H1 (cell line): ENCODE measurements around the gene LIPC. TPM values are rescaled to one million over a fixed set of nuclear protein-coding genes. Genes with fewer than 3 reads are reported as not detected.
A peak's percentile ranks its signal among the peaks of the same experiment; 100 is the strongest.

Experiments used
- CTCF ChIA-PET: fragments of 300-600 bp; sonication (Branson Sonifier 250); formaldehyde crosslinking; loops from one replicate; lab custom pipeline; 2021; ENCODE audit not compliant: partially characterized antibody; lab: Charles Lee
- POLR2A ChIA-PET: fragments of 300-600 bp; sonication (Branson Sonifier 250); formaldehyde crosslinking; loops from one replicate; lab custom pipeline; 2021; ENCODE audit warnings: inconsistent platforms; ENCODE audit not compliant: partially characterized antibody; lab: Charles Lee
- DNase-seq, 2 experiments: peaks; one replicate each; pipeline versions ENCODE4 v3.0.0 to v3.0.0-alpha.2; 2010 to 2022; ENCODE audit warnings: low spot score in 2 of 2, low read depth in 1 of 2, mixed read lengths in 1 of 2
- FAIRE-seq: peaks from 2 replicates; lab custom pipeline; 2011; peaks lifted over from hg19 to GRCh38; lab: Jason Lieb, UNC
- H2AFZ ChIP-seq: 2 replicates; pipeline ENCODE4 v1.8.1; 2012; ENCODE audit warnings: low read length, inconsistent platforms
- H2AK5ac ChIP-seq: 2 replicates; pipeline ENCODE4 v1.6.1; 2013; ENCODE audit warnings: low read depth, low read length
- H2BK120ac ChIP-seq: replicated peaks from 2 replicates; pipeline ENCODE3; 2013; ENCODE audit warnings: low read depth, low read length, inconsistent platforms
- H2BK12ac ChIP-seq: 2 replicates; pipeline ENCODE4 v1.6.1; 2013; ENCODE audit warnings: low read depth, low read length
- H2BK15ac ChIP-seq: 2 replicates; pipeline ENCODE4 v1.6.1; 2013; ENCODE audit warnings: low read length
- H2BK20ac ChIP-seq: 2 replicates; pipeline ENCODE4 v1.6.1; 2013; ENCODE audit warnings: low read length
- H2BK5ac ChIP-seq: 2 replicates; pipeline ENCODE4 v1.6.1; 2013; ENCODE audit warnings: low read depth, low read length
- H3K14ac ChIP-seq: 2 replicates; pipeline ENCODE4 v1.6.1; 2013; ENCODE audit warnings: inconsistent platforms; ENCODE audit not compliant: insufficient read length
- H3K18ac ChIP-seq: 2 replicates; pipeline ENCODE4 v1.6.1; 2013; ENCODE audit warnings: low read length; ENCODE audit errors: extremely low read depth
- H3K23ac ChIP-seq: 2 replicates; pipeline ENCODE4 v1.6.1; 2013; ENCODE audit warnings: inconsistent platforms; ENCODE audit not compliant: insufficient read length
- H3K23me2 ChIP-seq: 2 replicates; pipeline ENCODE4 v1.6.1; 2013; ENCODE audit warnings: low read depth, low read length
- H3K27ac ChIP-seq: 2 replicates; pipeline ENCODE4 v1.6.1; 2011; ENCODE audit warnings: low read depth, low read length, inconsistent platforms
- H3K27me3 ChIP-seq, 4 experiments: replicated peaks in 1 of 4; 1 replicate in 1 of 4; 2 replicates in 3 of 4; pipeline versions ENCODE4 v1.6.1 to v1.8.1; 2011 to 2013; ENCODE audit warnings: low read length in 3 of 4, mild to moderate bottlenecking in 3 of 4, inconsistent platforms in 2 of 4, mixed read lengths in 2 of 4, moderate library complexity in 1 of 4; ENCODE audit not compliant: control insufficient read depth in 3 of 4, insufficient read depth in 3 of 4; ENCODE audit errors: extremely low read depth in 1 of 4
- H3K36me3 ChIP-seq, 4 experiments: 2 replicates each; pipeline versions ENCODE4 v1.6.1 to v1.8.1; 2011 to 2013; ENCODE audit warnings: mild to moderate bottlenecking in 4 of 4, low read length in 3 of 4, moderate library complexity in 2 of 4, control low read depth in 1 of 4, inconsistent platforms in 1 of 4; ENCODE audit not compliant: insufficient read depth in 4 of 4, control insufficient read depth in 2 of 4
- H3K4ac ChIP-seq: replicated peaks from 2 replicates; pipeline ENCODE3; 2013; ENCODE audit warnings: low read length, low read depth, mixed read lengths, inconsistent platforms; ENCODE audit not compliant: insufficient read length
- H3K4me1 ChIP-seq, 4 experiments: replicated peaks in 1 of 4; 1 replicate in 1 of 4; 2 replicates in 3 of 4; pipeline versions ENCODE4 v1.6.1 to v1.8.1; 2011 to 2013; ENCODE audit warnings: low read length in 3 of 4, inconsistent platforms in 2 of 4, mixed read lengths in 1 of 4; ENCODE audit not compliant: insufficient read depth in 4 of 4, control insufficient read depth in 3 of 4
- H3K4me2 ChIP-seq, 2 experiments: 2 replicates each; pipeline versions ENCODE4 v1.6.1 to v1.8.1; 2011 to 2013; ENCODE audit warnings: low read depth in 2 of 2, low read length in 2 of 2, control low read depth in 1 of 2, inconsistent platforms in 1 of 2, mild to moderate bottlenecking in 1 of 2; ENCODE audit not compliant: insufficient read depth in 1 of 2
- H3K4me3 ChIP-seq, 4 experiments: fragments of 200-600, 300-600 bp in 1 of 4; sonication (generic), shearing (Covaris generic), sonication (Bioruptor Twin) in 1 of 4; 2 replicates each; pipeline versions ENCODE4 v1.5.1 to v1.8.1; 2011 to 2016; ENCODE audit warnings: low read length in 4 of 4, low read depth in 3 of 4, control low read depth in 2 of 4, inconsistent platforms in 2 of 4, mild to moderate bottlenecking in 2 of 4, mixed read lengths in 1 of 4, moderate library complexity in 1 of 4; ENCODE audit not compliant: insufficient read depth in 2 of 4; ENCODE audit errors: extremely low read depth in 1 of 4
- H3K56ac ChIP-seq: replicated peaks from 2 replicates; pipeline ENCODE3; 2013; ENCODE audit warnings: low read depth, mild to moderate bottlenecking, mixed read lengths, low read length, inconsistent platforms; ENCODE audit not compliant: insufficient read length
- H3K79me1 ChIP-seq: 2 replicates; pipeline ENCODE4 v1.6.1; 2013; ENCODE audit warnings: low read depth, low read length, control low read depth
- H3K79me2 ChIP-seq, 2 experiments: 2 replicates each; pipeline versions ENCODE4 v1.6.1 to v1.8.1; 2012 to 2013; ENCODE audit warnings: low read length in 2 of 2, mild to moderate bottlenecking in 2 of 2, inconsistent platforms in 1 of 2; ENCODE audit not compliant: insufficient read depth in 2 of 2, control insufficient read depth in 1 of 2
- H3K9ac ChIP-seq, 4 experiments: replicated peaks in 1 of 4; 1 replicate in 1 of 4; 2 replicates in 3 of 4; pipeline versions ENCODE4 v1.6.1 to v1.8.1; 2011 to 2013; ENCODE audit warnings: low read depth in 3 of 4, low read length in 3 of 4, control low read depth in 2 of 4, mild to moderate bottlenecking in 2 of 4, moderate library complexity in 2 of 4, inconsistent platforms in 1 of 4; ENCODE audit errors: extremely low read depth in 1 of 4
- H3K9me3 ChIP-seq, 2 experiments: 2 replicates each; pipeline versions ENCODE4 v1.6.1 to v1.8.1; 2012 to 2013; ENCODE audit warnings: mild to moderate bottlenecking in 2 of 2, moderate library complexity in 2 of 2, control low read depth in 1 of 2, inconsistent platforms in 1 of 2, low read depth in 1 of 2, low read length in 1 of 2, mixed read lengths in 1 of 2; ENCODE audit not compliant: insufficient read depth in 2 of 2
- H4K20me1 ChIP-seq, 2 experiments: replicated peaks in 1 of 2; 2 replicates each; pipeline versions ENCODE3 to v1.8.1; 2011 to 2013; ENCODE audit warnings: inconsistent platforms in 2 of 2, low read length in 2 of 2, mild to moderate bottlenecking in 1 of 2; ENCODE audit not compliant: insufficient read depth in 2 of 2, control insufficient read depth in 1 of 2
- H4K5ac ChIP-seq: 2 replicates; pipeline ENCODE4 v1.6.1; 2013; ENCODE audit warnings: low read length, low read depth, mixed read lengths, inconsistent platforms; ENCODE audit not compliant: insufficient read length
- H4K8ac ChIP-seq: 2 replicates; pipeline ENCODE4 v1.8.0; 2013; ENCODE audit warnings: mild to moderate bottlenecking, moderate library complexity, low read length, inconsistent platforms; ENCODE audit not compliant: insufficient read depth; ENCODE audit errors: extremely low read depth
- H4K91ac ChIP-seq: replicated peaks from 2 replicates; pipeline ENCODE3; 2013; ENCODE audit warnings: low read length, mixed read lengths, inconsistent platforms; ENCODE audit not compliant: insufficient read length
- EP300 ChIP-seq, 2 experiments: IDR thresholded peaks; 1 replicate in 1 of 2; 2 replicates in 1 of 2; pipeline ENCODE4 v1.6.1; 2011 to 2012; ENCODE audit warnings: low read depth in 2 of 2, low read length in 2 of 2, mild to moderate bottlenecking in 2 of 2, borderline replicate concordance in 1 of 2, inconsistent platforms in 1 of 2, moderate library complexity in 1 of 2
- GTF2F1 ChIP-seq: IDR thresholded peaks from 2 replicates; pipeline ENCODE4 v1.6.1; 2012; ENCODE audit warnings: low read depth, low read length, improper control_type of control experiment, borderline replicate concordance
- KDM1A ChIP-seq: fragments of 200-600, 300-600 bp; sonication (generic); IDR thresholded peaks from 2 replicates; pipeline ENCODE4 v1.7.1; 2016; ENCODE audit warnings: mild to moderate bottlenecking, low read length, borderline replicate concordance
- NANOG ChIP-seq: IDR thresholded peaks from 2 replicates; pipeline ENCODE4 v1.6.1; 2011; ENCODE audit warnings: low read length, low read depth, mild to moderate bottlenecking, inconsistent platforms; ENCODE audit not compliant: insufficient read depth, poor library complexity, severe bottlenecking
- SIRT6 ChIP-seq: IDR thresholded peaks from one replicate; pipeline ENCODE4 v1.7.1; 2012; ENCODE audit warnings: low read length, inconsistent platforms
- SP4 ChIP-seq: IDR thresholded peaks from 2 replicates; pipeline ENCODE4 v1.6.1; 2012; ENCODE audit warnings: low read length, inconsistent platforms
- TCF12 ChIP-seq: IDR thresholded peaks from 2 replicates; pipeline ENCODE4 v1.6.1; 2011; ENCODE audit warnings: low read depth, mild to moderate bottlenecking, low read length
- USF2 ChIP-seq: IDR thresholded peaks from 2 replicates; pipeline ENCODE4 v1.6.1; 2011; ENCODE audit warnings: low read length, improper control_type of control experiment
- WGBS, 2 experiments: shearing (Covaris generic) in 1 of 2; methylation state at CpG; one replicate each; pipeline versions ENCODE4 v1.1.6 to v1.1.7; 2013 to 2015; ENCODE audit warnings: low lambda C conversion rate in 2 of 2, mixed read lengths in 2 of 2, inconsistent platforms in 1 of 2, low coverage in 1 of 2, missing lambda C conversion rate in 1 of 2; ENCODE audit not compliant: insufficient replicate concordance in 2 of 2, insufficient coverage in 1 of 2, insufficient read length in 1 of 2; ENCODE audit errors: extremely low coverage in 1 of 2, missing lambda C conversion rate in 1 of 2; 5-methylcytosine and 5-hydroxymethylcytosine counted together
- polyA plus RNA-seq, 7 experiments: library from polyadenylated mRNA; depleted of rRNA in 3 of 7; stranded (reverse) in 5 of 7; unstranded in 2 of 7; fragments of >200 nt in 5 of 7; fragments of 200-250 nt in 2 of 7; gene quantifications; 1 replicate in 5 of 7; 2 replicates in 1 of 7; 4 replicates in 1 of 7; pipeline versions ENCODE4 v1.2.1 to v1.2.3, GENCODE V29; 2011 to 2013; ENCODE audit warnings: missing spikeins in 2 of 7, mixed read lengths in 2 of 7
- total RNA-seq: library from RNA; stranded (reverse); fragmentation: NEBNext Ultra II Directional; extraction: Animal tissue kit (Norgen Biotek cat#: 25700); gene quantifications from 2 replicates; pipeline ENCODE4 v1.2.1, GENCODE V29; 2021

LIPC gene
- total and polyA plus RNA-seq, 2 of the 8 experiments (the other 6 are each of a cell fraction or from before 2014, with no cell fraction given) = not detected

DNA sequence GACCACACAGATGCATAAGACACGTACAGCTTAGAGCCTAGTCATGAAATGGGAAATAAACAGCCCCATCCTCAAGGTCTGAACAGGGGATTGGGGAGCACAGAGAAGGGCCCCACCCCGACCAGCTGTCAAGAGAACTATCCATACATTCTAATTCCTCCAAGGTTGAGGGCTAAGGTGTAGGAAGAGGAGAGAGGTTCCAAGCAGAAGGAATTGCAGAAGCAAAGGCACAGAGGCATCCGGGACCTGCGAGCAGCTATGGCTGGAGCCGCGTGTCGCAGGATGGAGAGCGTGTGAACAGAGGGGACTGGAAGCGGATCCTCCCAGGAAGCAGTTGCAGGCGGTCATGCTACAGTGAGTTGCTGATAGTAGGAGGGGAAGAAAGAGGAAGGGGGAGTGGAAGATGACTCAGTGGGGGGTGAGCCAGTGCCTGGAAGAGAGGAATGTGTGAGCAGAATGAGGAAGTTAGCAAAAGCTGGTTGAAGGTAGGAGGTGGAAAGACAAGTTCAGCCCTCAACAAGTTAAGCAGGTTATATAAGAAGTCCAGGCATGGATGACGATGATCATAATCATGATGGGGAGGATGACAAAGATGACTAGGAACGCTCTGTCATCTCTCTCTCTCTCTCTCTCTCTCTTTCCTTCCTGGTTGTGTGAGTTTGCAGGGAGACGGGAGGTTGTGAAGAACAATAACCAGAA, 89.7 kb downstream of the LIPC start:
- H3K4ac ChIP-seq = no peak overlapping the region
- ChIA-PET POLR2A (interaction anchor here (1.1 kb wide), 1 partner anchor 51 kb away, joined by 3 read pairs; no protein-coding TSS in a partner anchor), CTCF (no interaction called here)
- no peaks in the 10 kb centered on the region for H3K36me3 ChIP-seq
- no peak overlapping the region for H3K9ac ChIP-seq
- no peak overlapping the region for H2BK5ac ChIP-seq
- TF ChIP-seq SIRT6 = no peak
- no peak for TF ChIP-seq TCF12
- TF ChIP-seq USF2 = no peak
- TF ChIP-seq SP4 = no peak
- TF ChIP-seq NANOG = no peak
- TF ChIP-seq KDM1A = no peak
- no peak for TF ChIP-seq GTF2F1
- TF ChIP-seq EP300 (IDR thresholded peaks at IDR 0.05; ENCODE audit: borderline replicate concordance in 1 of 2, low read depth in 2 of 2, low read length in 2 of 2) = no peak
- 0 out of 2 replicates have a peak overlapping the region, but pooled peaks have one; percentile 19 for H2AFZ ChIP-seq
- no peaks in the 10 kb centered on the region for H3K79me1 ChIP-seq
- H3K4me3 ChIP-seq = no peak overlapping the region
- no peak overlapping the region for H3K4me2 ChIP-seq
- no peak overlapping the region for H3K23ac ChIP-seq
- no peaks in the 10 kb centered on the region for H3K79me2 ChIP-seq
- no peaks in the 10 kb centered on the region for H3K9me3 ChIP-seq
- H2BK20ac ChIP-seq = no peak overlapping the region
- H3K4me1 ChIP-seq = 0 out of 7 replicates have a peak, but pooled peaks cover 0 to 3% (median 0%) of the 10 kb centered on the region in 4 experiments
- 94% methylated on average over 13 of the region's 13 CpGs; no CpG with 5 or more reads in 1 of the 2 experiments for WGBS, 2 experiments
- H2AK5ac ChIP-seq = no peak overlapping the region
- no peak for FAIRE-seq
- H2BK120ac ChIP-seq = no peak overlapping the region
- no peak overlapping the region for H3K18ac ChIP-seq
- no peaks in the 10 kb centered on the region for H3K27me3 ChIP-seq
- H3K14ac ChIP-seq = no peak overlapping the region
- H3K56ac ChIP-seq = no peak overlapping the region
- H4K5ac ChIP-seq = no peak overlapping the region
- H4K20me1 ChIP-seq = no peaks in the 10 kb centered on the region
- no peak overlapping the region for H2BK15ac ChIP-seq
- no peak overlapping the region for H4K91ac ChIP-seq
- no peak overlapping the region for H3K27ac ChIP-seq
- H3K23me2 ChIP-seq = no peaks in the 10 kb centered on the region
- H2BK12ac ChIP-seq = no peak overlapping the region
- H4K8ac ChIP-seq = no peak overlapping the region
- peak in 1 of 2 experiments; percentile 5 for DNase-seq
